ENCODE measurements around the gene KCNK1.

Gene KCNK1

DNA sequence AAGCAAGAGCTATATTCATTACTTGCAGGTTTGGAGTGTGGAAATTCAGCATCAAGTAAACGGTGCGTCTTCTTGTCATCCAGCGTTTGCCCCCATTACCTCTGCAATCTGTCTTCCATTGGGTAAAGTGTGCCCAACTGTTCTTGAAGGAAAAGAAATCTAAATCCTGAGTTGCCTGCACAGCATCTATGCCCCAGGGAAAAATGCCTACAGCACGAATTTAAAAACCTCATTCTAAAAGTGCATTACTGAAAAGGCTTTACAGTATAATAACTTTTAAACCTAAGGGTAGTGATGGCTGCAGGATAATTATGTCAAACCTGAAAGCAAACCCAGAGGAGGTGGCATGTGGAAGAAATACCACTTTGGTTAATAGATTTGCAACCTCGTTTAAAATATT lies 37.2 kb downstream of the KCNK1 start:
- TF ChIP-seq, protein P1, sequence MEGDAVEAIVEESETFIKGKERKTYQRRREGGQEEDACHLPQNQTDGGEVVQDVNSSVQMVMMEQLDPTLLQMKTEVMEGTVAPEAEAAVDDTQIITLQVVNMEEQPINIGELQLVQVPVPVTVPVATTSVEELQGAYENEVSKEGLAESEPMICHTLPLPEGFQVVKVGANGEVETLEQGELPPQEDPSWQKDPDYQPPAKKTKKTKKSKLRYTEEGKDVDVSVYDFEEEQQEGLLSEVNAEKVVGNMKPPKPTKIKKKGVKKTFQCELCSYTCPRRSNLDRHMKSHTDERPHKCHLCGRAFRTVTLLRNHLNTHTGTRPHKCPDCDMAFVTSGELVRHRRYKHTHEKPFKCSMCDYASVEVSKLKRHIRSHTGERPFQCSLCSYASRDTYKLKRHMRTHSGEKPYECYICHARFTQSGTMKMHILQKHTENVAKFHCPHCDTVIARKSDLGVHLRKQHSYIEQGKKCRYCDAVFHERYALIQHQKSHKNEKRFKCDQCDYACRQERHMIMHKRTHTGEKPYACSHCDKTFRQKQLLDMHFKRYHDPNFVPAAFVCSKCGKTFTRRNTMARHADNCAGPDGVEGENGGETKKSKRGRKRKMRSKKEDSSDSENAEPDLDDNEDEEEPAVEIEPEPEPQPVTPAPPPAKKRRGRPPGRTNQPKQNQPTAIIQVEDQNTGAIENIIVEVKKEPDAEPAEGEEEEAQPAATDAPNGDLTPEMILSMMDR (IDR thresholded peaks at IDR 0.05; ENCODE audit: borderline replicate concordance, insufficient read depth, low read depth, low read length) = no peak
- no peak overlapping the region for H3K4me3 ChIP-seq (ENCODE audit: low read depth, low read length)

DNA sequence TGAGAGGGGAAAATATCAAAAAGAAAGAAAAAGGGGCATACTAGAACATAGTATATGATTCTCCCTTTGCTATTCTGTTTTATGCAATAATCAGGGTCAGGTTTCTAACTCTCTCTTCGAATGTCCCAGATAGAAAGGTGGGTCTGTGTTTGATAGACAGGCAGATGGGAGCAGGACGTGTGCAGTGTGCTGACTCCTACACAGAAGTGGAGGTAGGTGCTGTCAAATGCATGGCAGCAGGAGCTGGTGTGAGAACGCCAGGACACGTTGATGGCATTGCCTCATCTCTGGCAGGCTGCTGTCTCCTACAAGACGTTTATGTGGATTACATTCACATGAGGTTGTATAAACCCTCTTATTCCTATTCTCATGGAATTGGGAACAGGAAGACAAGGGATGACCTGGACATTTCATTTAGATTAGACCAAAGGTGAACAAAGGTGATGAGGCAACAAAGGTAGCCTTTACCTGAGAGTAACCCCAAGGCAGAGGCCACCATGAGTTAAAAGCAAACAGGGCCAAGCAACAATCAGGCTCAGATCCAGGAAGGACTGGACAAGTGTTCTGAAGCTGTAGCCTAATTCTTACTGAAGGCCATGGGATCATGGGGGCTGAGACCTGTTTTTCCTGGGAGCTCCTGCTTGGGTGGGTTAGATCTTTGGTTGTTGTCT lies 37.8 kb downstream of the KCNK1 start:
- TF ChIP-seq, protein P1 (IDR thresholded peaks at IDR 0.05; ENCODE audit: borderline replicate concordance, insufficient read depth, low read depth, low read length) = no peak
- no peak overlapping the region for H3K4me3 ChIP-seq (ENCODE audit: low read depth, low read length)

DNA sequence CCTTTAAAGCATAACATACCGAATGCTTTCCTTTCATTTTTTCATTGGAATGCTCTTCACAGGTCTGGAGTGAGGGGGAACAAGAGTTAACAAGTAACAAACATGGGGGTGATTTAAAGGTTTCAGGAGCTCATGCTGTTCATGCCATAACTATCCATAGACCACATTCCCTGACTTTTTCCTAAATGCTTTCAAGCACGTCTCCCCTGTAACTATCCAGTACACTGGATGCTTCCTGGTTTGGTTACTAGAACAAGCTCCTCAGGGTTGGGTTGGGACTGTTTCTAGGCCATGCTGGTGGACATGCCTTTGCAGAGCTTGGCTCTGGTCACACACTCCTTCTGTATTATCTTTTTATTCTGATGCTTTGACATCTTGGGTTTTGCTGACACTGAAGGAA lies 38.6 kb downstream of the KCNK1 start:
- no peak overlapping the region for H3K4me3 ChIP-seq (ENCODE audit: low read depth, low read length)
- TF ChIP-seq, protein P1 (IDR thresholded peaks at IDR 0.05; ENCODE audit: borderline replicate concordance, insufficient read depth, low read depth, low read length) = no peak

DNA sequence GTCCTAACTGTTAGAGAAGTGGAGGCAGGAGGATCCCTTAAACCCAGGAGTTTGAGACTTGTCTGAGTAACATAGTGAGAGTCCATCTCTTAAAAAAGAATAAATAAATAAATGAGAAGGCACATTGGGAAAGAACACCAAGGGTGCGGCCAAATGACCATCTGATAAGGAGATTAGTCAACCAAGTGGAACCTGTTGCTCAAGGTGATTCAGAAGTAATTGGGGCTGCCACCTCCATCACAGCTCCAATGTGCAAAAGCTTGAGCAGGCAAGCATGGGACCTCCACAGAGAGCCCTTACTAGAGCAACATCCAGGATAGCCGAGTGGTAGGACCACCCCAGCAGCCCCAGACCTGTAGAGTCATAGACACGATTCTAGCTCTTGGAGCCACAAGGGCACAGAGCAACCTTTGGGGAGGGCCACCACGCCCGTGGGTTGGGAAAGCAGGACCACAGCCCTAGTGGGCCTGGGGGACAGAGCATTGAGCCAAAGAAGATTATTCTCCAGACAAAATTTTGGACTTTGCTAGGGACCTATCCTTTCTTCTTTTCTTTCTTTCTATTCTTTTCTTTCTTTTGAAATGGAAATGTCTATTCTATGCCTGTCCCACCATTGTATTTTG lies 40.9 kb downstream of the KCNK1 start:
- TF ChIP-seq, protein P1 (IDR thresholded peaks at IDR 0.05; ENCODE audit: borderline replicate concordance, insufficient read depth, low read depth, low read length) = no peak
- H3K4me3 ChIP-seq (ENCODE audit: low read depth, low read length) = no peak overlapping the region

- TF ChIP-seq, protein P1 (IDR thresholded peaks at IDR 0.05; ENCODE audit: borderline replicate concordance, insufficient read depth, low read depth, low read length) = no peak
Observed at GRCh38 chr1:233655301-233655740, 41.4 kb downstream of the KCNK1 start.

DNA sequence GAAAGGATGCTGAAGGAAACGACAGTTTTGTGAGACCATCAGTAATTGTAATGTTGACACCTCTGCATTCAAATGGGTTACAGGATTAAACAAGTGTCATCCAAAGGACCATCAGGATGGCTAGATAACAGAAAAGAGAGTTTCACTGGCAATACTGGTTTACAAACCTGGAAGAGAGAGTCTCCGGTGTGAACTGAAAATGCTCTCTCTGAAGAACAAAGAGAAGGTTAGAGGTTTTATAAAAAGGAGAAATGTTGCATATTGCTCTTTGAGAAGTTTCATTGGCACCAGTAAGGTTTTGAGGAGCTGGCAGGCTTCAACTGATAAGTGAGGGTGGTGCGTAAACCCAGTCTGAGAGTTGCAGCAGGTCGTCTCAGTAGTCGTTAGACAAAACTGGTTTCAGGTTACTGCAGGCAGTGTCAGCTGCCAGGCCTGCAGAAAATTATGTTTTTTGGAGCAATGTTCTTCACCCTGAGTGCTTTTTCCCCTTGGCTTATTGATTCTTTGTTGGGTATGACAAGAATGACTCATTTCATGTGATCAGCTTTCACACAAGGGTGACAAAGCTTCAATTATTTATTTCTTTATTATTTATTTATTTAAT lies 42.2 kb downstream of the KCNK1 start:
- no peak overlapping the region for H3K4me3 ChIP-seq (ENCODE audit: low read depth, low read length)
- TF ChIP-seq, protein P1 (IDR thresholded peaks at IDR 0.05; ENCODE audit: borderline replicate concordance, insufficient read depth, low read depth, low read length) = no peak

More at GRCh38 chr1:233655301-233655740, 41.4 kb downstream of the KCNK1 start:
- no peak overlapping the region for H3K4me3 ChIP-seq (ENCODE audit: low read depth, low read length)

Data from GM12875 (cell line).